ENCODE measurements around the gene C5. TPM values are rescaled to one million over a fixed set of nuclear protein-coding genes. Genes with fewer than 3 reads are reported as not detected.

C5 gene
- total RNA-seq, 4 donors from 2014 or later: 1.2 to 8.6 (median 2.1) TPM

GRCh38 chr9:120917929-120918762 is 131.9 kb downstream of the C5 start:
- H3K9me3 ChIP-seq: no peaks in the 10 kb centered on the region
- H3K27ac ChIP-seq: peak overlapping the region; percentile 59 to 76 (median 62)
- TF ChIP-seq CTCF (IDR thresholded peaks at IDR 0.05) (no peak), POLR2A (IDR thresholded peaks at IDR 0.05) (no peak)
- no peak overlapping the region for H3K4me3 ChIP-seq
- H3K36me3 ChIP-seq: no peaks in the 10 kb centered on the region
- no peaks in the 10 kb centered on the region for H3K27me3 ChIP-seq
- no peak for DNase-seq
- peaks cover 0 to 14% (median 5%) of the 10 kb centered on the region in 4 donors for H3K4me1 ChIP-seq

GRCh38 chr9:120916991-120917880 is 132.8 kb downstream of the C5 start:
- Histone ChIP-seq H3K27me3 (no peaks in the 10 kb centered on the region), H3K27ac (peak overlapping the region in 3 of 4 donors; percentile 13 to 61 (median 43)), H3K4me3 (no peak overlapping the region), H3K36me3 (no peaks in the 10 kb centered on the region), H3K4me1 (peaks cover 0 to 17% (median 5%) of the 10 kb centered on the region in 4 donors), H3K9me3 (no peaks in the 10 kb centered on the region)
- no peak for DNase-seq
- TF ChIP-seq CTCF (IDR thresholded peaks at IDR 0.05) (no peak), POLR2A (IDR thresholded peaks at IDR 0.05) (no peak)

- no peaks in the 10 kb centered on the region for H3K27me3 ChIP-seq
- peaks cover 0 to 17% (median 5%) of the 10 kb centered on the region in 4 donors for H3K4me1 ChIP-seq
- no peaks in the 10 kb centered on the region for H3K9me3 ChIP-seq
- TF ChIP-seq POLR2A (IDR thresholded peaks at IDR 0.05) (no peak), CTCF (IDR thresholded peaks at IDR 0.05) (no peak)
- H3K36me3 ChIP-seq: no peaks in the 10 kb centered on the region
- DNase-seq: no peak
- peak overlapping the region in 3 of 4 donors; percentile 13 to 61 (median 43) for H3K27ac ChIP-seq
- no peak overlapping the region for H3K4me3 ChIP-seq
Observed at GRCh38 chr9:120916588-120916987, 133.5 kb downstream of the C5 start.

GRCh38 chr9:120915854-120916470 is 134.1 kb downstream of the C5 start:
- no peak overlapping the region for H3K4me3 ChIP-seq
- H3K4me1 ChIP-seq: peaks cover 0 to 17% (median 3%) of the 10 kb centered on the region in 4 donors
- no peaks in the 10 kb centered on the region for H3K27me3 ChIP-seq
- H3K27ac ChIP-seq: peak overlapping the region; percentile 13 to 61 (median 36)
- no peaks in the 10 kb centered on the region for H3K9me3 ChIP-seq
- no peak for TF ChIP-seq CTCF (IDR thresholded peaks at IDR 0.05)
- TF ChIP-seq POLR2A (IDR thresholded peaks at IDR 0.05): no peak
- no peak for DNase-seq
- H3K36me3 ChIP-seq: peaks cover 0 to 4% (median 0%) of the 10 kb centered on the region in 3 donors

- TF ChIP-seq POLR2A (IDR thresholded peaks at IDR 0.05): no peak
- TF ChIP-seq CTCF (IDR thresholded peaks at IDR 0.05): no peak
- peak overlapping the region in 1 of 4 donors; percentile 2 for H3K27ac ChIP-seq
Observed at GRCh38 chr9:120914953-120915352, 135.1 kb downstream of the C5 start.

More at GRCh38 chr9:120914953-120915352, 135.1 kb downstream of the C5 start:
- H3K9me3 ChIP-seq: no peaks in the 10 kb centered on the region
- peaks cover 0 to 17% (median 0%) of the 10 kb centered on the region in 4 donors for H3K4me1 ChIP-seq
- DNase-seq: no peak
- no peaks in the 10 kb centered on the region for H3K27me3 ChIP-seq
- peaks cover 0 to 6% (median 0%) of the 10 kb centered on the region in 3 donors for H3K36me3 ChIP-seq
- no peak overlapping the region for H3K4me3 ChIP-seq

Data from Peyer's patch (tissue), 4 donors.